K562 (cell line): ENCODE results near the gene EFHC1. TPM values are rescaled to one million over a fixed set of nuclear protein-coding genes. Genes with fewer than 3 reads are reported as not detected.
A peak's percentile ranks its signal among the peaks of the same experiment; 100 is the strongest.

ENCODE experiments used
- AFF1 ChIP-seq, 2 experiments: fragments of 450-650 bp; IDR thresholded peaks; 2 replicates each; pipeline ENCODE4 v1.6.1; 2018; ENCODE audit warnings: mild to moderate bottlenecking in 2 of 2, low read depth in 1 of 2; ENCODE audit not compliant: partially characterized antibody in 2 of 2
- BDP1 ChIP-seq: IDR thresholded peaks from 3 replicates; pipeline ENCODE4 v1.6.1; 2011; ENCODE audit not compliant: insufficient read length, insufficient read depth
- CBFB ChIP-seq: sonication (generic); formaldehyde crosslinking; IDR thresholded peaks from 2 replicates; pipeline ENCODE4 v1.4.0; 2020; ENCODE audit warnings: mild to moderate bottlenecking, missing genetic modification reagents
- CHD1 ChIP-seq: fragments of 200-600 bp; sonication (generic); IDR thresholded peaks from one replicate; pipeline ENCODE4 v1.6.1; 2012; ENCODE audit warnings: mild to moderate bottlenecking, moderate library complexity, low read length, inconsistent platforms
- ELF1 ChIP-seq: fragments of 200-800 bp; sonication (Bioruptor generic); IDR thresholded peaks from 2 replicates; pipeline ENCODE4 v1.6.1; 2016; ENCODE audit warnings: missing genetic modification characterization, missing compliant biosample characterization
- FOSL1 ChIP-seq: fragments of 200-800 bp; sonication (Bioruptor generic); conservative IDR thresholded peaks from 2 replicates; pipeline ENCODE4 v1.6.1; 2016; ENCODE audit warnings: missing genetic modification characterization, missing compliant biosample characterization
- FOXJ3 ChIP-seq: sonication (generic); formaldehyde crosslinking; IDR thresholded peaks from 2 replicates; pipeline ENCODE4 v1.4.0; 2020; ENCODE audit warnings: mild to moderate bottlenecking, missing genetic modification reagents
- GABPB1 ChIP-seq: sonication (generic); formaldehyde crosslinking; IDR thresholded peaks from 2 replicates; pipeline ENCODE4 v1.8.0; 2022; ENCODE audit warnings: mild to moderate bottlenecking, missing genetic modification reagents
- GATA2 ChIP-seq: sonication (generic); formaldehyde crosslinking; IDR thresholded peaks from 2 replicates; pipeline ENCODE4 v1.4.0; 2020; ENCODE audit warnings: mild to moderate bottlenecking, missing genetic modification reagents
- KAT8 ChIP-seq: fragments of 450-650 bp; IDR thresholded peaks from 2 replicates; pipeline ENCODE4 v1.6.1; 2016; ENCODE audit warnings: low read depth, mild to moderate bottlenecking
- KLF10 ChIP-seq: fragments of 250-450 bp; sonication (Bioruptor Pico); IDR thresholded peaks from 2 replicates; pipeline ENCODE4 v1.6.1; 2021; ENCODE audit warnings: matching md5 sums
- KLF6 ChIP-seq: fragments of 250-450 bp; sonication (Bioruptor Pico); IDR thresholded peaks from 2 replicates; pipeline ENCODE4 v1.4.0; 2020; ENCODE audit warnings: mild to moderate bottlenecking, moderate library complexity, borderline replicate concordance
- L3MBTL2 ChIP-seq: fragments of 450-650 bp; IDR thresholded peaks from 2 replicates; pipeline ENCODE4 v1.6.1; 2016; ENCODE audit warnings: mild to moderate bottlenecking, moderate library complexity
- MECOM ChIP-seq: fragments of 250-450 bp; sonication (Bioruptor Pico); IDR thresholded peaks from 2 replicates; pipeline ENCODE4 v1.8.0; 2022; ENCODE audit warnings: inconsistent platforms
- NCOA2 ChIP-seq, 2 experiments: fragments of 450-650 bp; IDR thresholded peaks; 2 replicates each; pipeline ENCODE4 v1.6.1; 2018; ENCODE audit warnings: mild to moderate bottlenecking in 2 of 2, moderate library complexity in 1 of 2; ENCODE audit not compliant: partially characterized antibody in 2 of 2
- PHF21A ChIP-seq: fragments of 450-650 bp; IDR thresholded peaks from 2 replicates; pipeline ENCODE4 v1.6.1; 2017; ENCODE audit warnings: low read depth, borderline replicate concordance
- SMARCB1 ChIP-seq: IDR thresholded peaks from 2 replicates; pipeline ENCODE4 v1.6.1; 2011; ENCODE audit warnings: improper control_type of control experiment, low read depth; ENCODE audit not compliant: insufficient read length
- SNAPC5 ChIP-seq: fragments of 250-450 bp; sonication (Bioruptor Pico); IDR thresholded peaks from 2 replicates; pipeline ENCODE4 v1.8.0; 2021; ENCODE audit warnings: moderate library complexity, mild to moderate bottlenecking, inconsistent platforms
- SPI1 ChIP-seq: IDR thresholded peaks from 2 replicates; pipeline ENCODE4 v1.6.1; 2011; ENCODE audit warnings: low read depth, low read length, control low read depth, borderline replicate concordance
- XRCC5 ChIP-seq: fragments of 200-400 bp; formaldehyde crosslinking; IDR thresholded peaks from 2 replicates; pipeline ENCODE4 v1.6.1; 2017; ENCODE audit warnings: low read depth, mild to moderate bottlenecking, low read length
- ZNF12 ChIP-seq: sonication (generic); formaldehyde crosslinking; IDR thresholded peaks from 2 replicates; pipeline ENCODE4 v1.4.0; 2020; ENCODE audit warnings: mild to moderate bottlenecking, missing genetic modification reagents
- polyA plus RNA-seq, 8 experiments: library from polyadenylated mRNA; depleted of rRNA in 4 of 8; stranded (reverse) in 5 of 8; unstranded in 3 of 8; fragments of >200 nt; fragmentation: Nextera tagmentation in 2 of 8; fragmentation: Illumina TruSeq in 1 of 8; extraction: Ambion mirVana in 2 of 8; extraction: Trizol in 1 of 8; gene quantifications; 2 replicates each; pipeline versions ENCODE4 v1.2.1 to v1.2.3, GENCODE V29; 2011 to 2014; ENCODE audit warnings: inconsistent platforms in 1 of 8, missing spikeins in 1 of 8
- total RNA-seq, 7 experiments: library from RNA; depleted of rRNA in 6 of 7; stranded (reverse); fragments of >200 nt in 6 of 7; fragmentation: Illumina TruSeq in 2 of 7; extraction: Trizol in 2 of 7; gene quantifications; 2 replicates each; pipeline versions ENCODE4 v1.2.1 to v1.2.3, GENCODE V29; 2011 to 2021; ENCODE audit warnings: low replicate concordance in 1 of 7
- TF ChIP-seq, protein P1 (sequence below): sonication (generic); formaldehyde crosslinking; IDR thresholded peaks from 2 replicates; pipeline ENCODE4 v1.8.0; 2022; ENCODE audit warnings: missing genetic modification reagents, mild to moderate bottlenecking, moderate library complexity, borderline replicate concordance
- TF ChIP-seq, protein P2 (sequence below): fragments of 450-650 bp; IDR thresholded peaks from 2 replicates; pipeline ENCODE4 v1.6.1; 2014; ENCODE audit warnings: low read depth, mild to moderate bottlenecking, moderate library complexity, borderline replicate concordance

The EFHC1 gene
- total and polyA plus RNA-seq, 9 of the 15 experiments (the other 6 are each of a cell fraction or from before 2014, with no cell fraction given) = 9.5 to 31.0 (median 14.9) TPM

GRCh38 chr6:52517502-52518278, 97.5 kb downstream of the EFHC1 start (continued):
- TF ChIP-seq GABPB1 = 0 out of 2 replicates have a peak, but pooled peaks have one; percentile 25
- no peak for TF ChIP-seq CBFB (CRISPR knock-in tag)
- no peak for TF ChIP-seq ELF1
- peak; percentile 100 for TF ChIP-seq FOSL1 (tag)
- TF ChIP-seq XRCC5 = 0 out of 2 replicates have a peak, but pooled peaks have one; percentile 56
- TF ChIP-seq KAT8 = no peak
- TF ChIP-seq SNAPC5 (CRISPR knock-in tag) = no peak
- peak; percentile 74 for TF ChIP-seq SMARCB1
- no peak for TF ChIP-seq FOXJ3 (CRISPR knock-in tag)
- TF ChIP-seq KLF10 (CRISPR knock-in tag) = no peak
- no peak for TF ChIP-seq KLF6 (CRISPR knock-in tag)
- TF ChIP-seq, protein P1, sequence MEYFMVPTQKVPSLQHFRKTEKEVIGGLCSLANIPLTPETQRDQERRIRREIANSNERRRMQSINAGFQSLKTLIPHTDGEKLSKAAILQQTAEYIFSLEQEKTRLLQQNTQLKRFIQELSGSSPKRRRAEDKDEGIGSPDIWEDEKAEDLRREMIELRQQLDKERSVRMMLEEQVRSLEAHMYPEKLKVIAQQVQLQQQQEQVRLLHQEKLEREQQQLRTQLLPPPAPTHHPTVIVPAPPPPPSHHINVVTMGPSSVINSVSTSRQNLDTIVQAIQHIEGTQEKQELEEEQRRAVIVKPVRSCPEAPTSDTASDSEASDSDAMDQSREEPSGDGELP = peak; percentile 99
- no peak for TF ChIP-seq BDP1
- TF ChIP-seq AFF1 (IDR thresholded peaks at IDR 0.05; ENCODE audit: low read depth in 1 of 2, partially characterized antibody in 2 of 2) = peak in 1 of 2 experiments; percentile 59
- 0 out of 2 replicates have a peak, but pooled peaks have one; percentile 72 for TF ChIP-seq ZNF12 (CRISPR knock-in tag)
- peak; percentile 36; the same call in 1 of the 2 replicates for TF ChIP-seq PHF21A
- TF ChIP-seq CHD1 = no peak
- TF ChIP-seq, protein P2, sequence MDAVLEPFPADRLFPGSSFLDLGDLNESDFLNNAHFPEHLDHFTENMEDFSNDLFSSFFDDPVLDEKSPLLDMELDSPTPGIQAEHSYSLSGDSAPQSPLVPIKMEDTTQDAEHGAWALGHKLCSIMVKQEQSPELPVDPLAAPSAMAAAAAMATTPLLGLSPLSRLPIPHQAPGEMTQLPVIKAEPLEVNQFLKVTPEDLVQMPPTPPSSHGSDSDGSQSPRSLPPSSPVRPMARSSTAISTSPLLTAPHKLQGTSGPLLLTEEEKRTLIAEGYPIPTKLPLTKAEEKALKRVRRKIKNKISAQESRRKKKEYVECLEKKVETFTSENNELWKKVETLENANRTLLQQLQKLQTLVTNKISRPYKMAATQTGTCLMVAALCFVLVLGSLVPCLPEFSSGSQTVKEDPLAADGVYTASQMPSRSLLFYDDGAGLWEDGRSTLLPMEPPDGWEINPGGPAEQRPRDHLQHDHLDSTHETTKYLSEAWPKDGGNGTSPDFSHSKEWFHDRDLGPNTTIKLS = no peak
- TF ChIP-seq MECOM (CRISPR knock-in tag) = no peak
- TF ChIP-seq NCOA2 (IDR thresholded peaks at IDR 0.05; ENCODE audit: partially characterized antibody in 2 of 2) = no peak
- no peak for TF ChIP-seq L3MBTL2
- TF ChIP-seq GATA2 = peak; percentile 52
- TF ChIP-seq SPI1 = no peak
